PC-3 (cell line): ENCODE measurements around the gene ZNRF1.

ENCODE experiments used
- CTCF ChIP-seq: fragments of 300-600 bp; sonication (generic); conservative IDR thresholded peaks from 2 replicates; pipeline ENCODE4 v1.5.1; 2017; ENCODE audit warnings: antibody characterized with exemption, low read depth, mild to moderate bottlenecking, low read length
- EZH2 ChIP-seq: fragments of 300-600 bp; sonication (generic); IDR thresholded peaks from one replicate; pipeline ENCODE4 v1.6.1; 2017; ENCODE audit warnings: antibody characterized with exemption, mild to moderate bottlenecking, low read length; ENCODE audit not compliant: unreplicated experiment

DNA sequence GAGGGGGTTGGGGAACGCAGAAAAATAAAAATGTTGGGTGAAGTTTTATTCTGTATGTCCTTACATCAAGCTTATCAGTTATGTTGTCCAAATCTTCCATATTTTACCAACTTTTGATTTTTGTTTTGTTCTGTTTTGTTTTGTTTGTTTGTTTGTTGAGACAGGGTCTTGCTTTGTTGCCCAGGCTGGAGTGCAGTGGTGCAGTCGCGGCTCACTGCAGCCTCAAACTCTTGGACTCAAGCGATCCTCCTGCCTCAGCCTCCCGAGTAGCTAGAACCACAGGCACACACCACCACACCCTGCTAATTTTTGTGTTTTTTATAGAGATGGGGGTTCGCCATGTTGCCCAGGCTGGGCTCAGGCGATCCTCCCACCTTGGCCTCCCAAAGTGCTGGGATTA, 20.8 kb downstream of the ZNRF1 start:
- TF ChIP-seq CTCF (no peak), EZH2 (no peak)
